DMS79 treated with DMSO at 0.1 percent for 48 hours (cell line): Measurements from ENCODE around the gene SEMA6B.
"Not testable (repeated sequence)": the region's sequence is repeated elsewhere in the genome, so short reads cannot be mapped to it uniquely, and the experiment has no call there.

Experiments used
- DNase-seq: peaks from one replicate; lab custom pipeline; 2025; lab: John Stamatoyannopoulos, UW

Gene SEMA6B

GRCh38 chr19:4547303-4548237, 11.9 kb downstream of the SEMA6B start:
- no peak for DNase-seq

GRCh38 chr19:4543842-4544647, 15.4 kb downstream of the SEMA6B start:
- DNase-seq, result no peak

- no peak for DNase-seq
Measured at GRCh38 chr19:4542896-4543841, 16.3 kb downstream of the SEMA6B start.

- DNase-seq, result not testable (repeated sequence)
Measured at GRCh38 chr19:4541806-4542145, 17.7 kb downstream of the SEMA6B start.

- DNase-seq, result no peak
Measured at GRCh38 chr19:4541114-4541805, 18.2 kb downstream of the SEMA6B start.

- DNase-seq, result no peak
Measured at GRCh38 chr19:4539693-4540581, 19.5 kb downstream of the SEMA6B start, which contains the start of gene LRG1. LRG1 (minus strand) TSS chr19:4540036; CDS start chr19:4540013, 23 bp downstream.

GRCh38 chr19:4539169-4539692, 20.3 kb downstream of the SEMA6B start:
- no peak for DNase-seq

GRCh38 chr19:4538601-4538954, 20.9 kb downstream of the SEMA6B start:
- DNase-seq, result peak; percentile 84

- peak; percentile 57 for DNase-seq
Measured at GRCh38 chr19:4537953-4538600, 21.4 kb downstream of the SEMA6B start.

GRCh38 chr19:4536798-4537197, 22.7 kb downstream of the SEMA6B start:
- DNase-seq, result peak; percentile 12

GRCh38 chr19:4534836-4535658, 24.4 kb downstream of the SEMA6B start, which contains the start of gene PLIN5:
PLIN5 (minus strand) TSS chr19:4535224; CDS start chr19:4534074, 1,150 bp downstream.
- DNase-seq, result peak; percentile 87

- no peak for DNase-seq
Measured at GRCh38 chr19:4533835-4534424, 25.6 kb downstream of the SEMA6B start.

- DNase-seq, result no peak
Measured at GRCh38 chr19:4533334-4533733, 26.1 kb downstream of the SEMA6B start.

- peak; percentile 6 for DNase-seq
Measured at GRCh38 chr19:4531562-4532165, 27.8 kb downstream of the SEMA6B start.

- no peak for DNase-seq
Measured at GRCh38 chr19:4529924-4530522, 29.5 kb downstream of the SEMA6B start.

GRCh38 chr19:4528843-4529242, 30.6 kb downstream of the SEMA6B start:
- DNase-seq, result no peak

- DNase-seq, result not testable (repeated sequence)
Measured at GRCh38 chr19:4527377-4527776, 32.1 kb downstream of the SEMA6B start.
